Activated naive CD8-positive, alpha-beta T cell treated with anti-CD3 and anti-CD28 coated beads, Interleukin-2, amount 50 U/mL, for 24 hours (primary cell): ENCODE results near the gene SEMA4C.

Experiments
- ATAC-seq: fragments of 150-1000 bp; cut with Tn5 transposase; one replicate; pipeline ENCODE4 v1.10.0; 2021
- DNase-seq: peaks from one replicate; pipeline ENCODE4 v3.0.0; 2021
- H3K27ac Mint-ChIP-seq: one replicate; pipeline ENCODE4 v1.8.0; 2021; ENCODE audit warnings: mild to moderate bottlenecking, mixed read lengths
- H3K27me3 Mint-ChIP-seq: one replicate; pipeline ENCODE4 v1.8.0; 2021; ENCODE audit warnings: mixed read lengths
- H3K36me3 Mint-ChIP-seq: one replicate; pipeline ENCODE4 v1.8.0; 2021; ENCODE audit warnings: low read depth, mixed read lengths
- H3K4me1 Mint-ChIP-seq: one replicate; pipeline ENCODE4 v1.8.0; 2021; ENCODE audit warnings: mixed read lengths
- H3K4me3 Mint-ChIP-seq: one replicate; pipeline ENCODE4 v1.8.0; 2021; ENCODE audit warnings: mild to moderate bottlenecking, moderate library complexity, mixed read lengths
- H3K9me3 Mint-ChIP-seq: one replicate; pipeline ENCODE4 v1.8.0; 2021; ENCODE audit warnings: mixed read lengths

The SEMA4C gene

GRCh38 chr2:96878796-96879544, 9.1 kb upstream of the SEMA4C start:
- peaks cover 20% of the 10 kb centered on the region for H3K4me1 Mint-ChIP-seq
- no peak overlapping the region for H3K27ac Mint-ChIP-seq
- no peaks in the 10 kb centered on the region for H3K36me3 Mint-ChIP-seq
- ATAC-seq (no peak), DNase-seq (no peak)
- no peak overlapping the region for H3K4me3 Mint-ChIP-seq
- H3K27me3 Mint-ChIP-seq = no peaks in the 10 kb centered on the region
- no peaks in the 10 kb centered on the region for H3K9me3 Mint-ChIP-seq

DNA sequence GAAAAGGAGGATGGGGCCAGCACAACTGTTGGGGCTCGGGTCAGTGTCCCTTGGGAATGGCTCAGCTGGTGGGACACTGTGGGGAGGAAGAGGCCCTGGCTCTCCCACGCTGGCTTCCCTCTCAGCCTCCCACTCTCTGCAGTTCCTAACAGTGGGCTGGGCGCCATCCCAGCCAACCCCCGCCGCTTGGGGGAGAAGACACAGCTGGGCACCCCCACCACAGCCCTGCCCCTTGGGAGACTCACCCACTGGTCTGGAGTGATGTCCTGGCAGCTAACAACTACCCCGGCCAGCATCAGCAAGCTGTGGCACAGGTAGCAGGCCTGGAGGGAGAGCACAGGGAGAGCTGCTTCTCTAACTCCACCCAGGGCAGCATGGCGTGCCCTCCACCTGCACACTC, 8.3 kb upstream of the SEMA4C start:
- DNase-seq (no peak), ATAC-seq (no peak)
- peaks cover 28% of the 10 kb centered on the region for H3K4me1 Mint-ChIP-seq
- no peaks in the 10 kb centered on the region for H3K36me3 Mint-ChIP-seq
- no peak overlapping the region for H3K4me3 Mint-ChIP-seq
- H3K9me3 Mint-ChIP-seq = no peaks in the 10 kb centered on the region
- no peak overlapping the region for H3K27ac Mint-ChIP-seq
- H3K27me3 Mint-ChIP-seq = no peaks in the 10 kb centered on the region

- Mint-ChIP-seq H3K9me3 (no peaks in the 10 kb centered on the region), H3K27me3 (no peaks in the 10 kb centered on the region), H3K4me3 (no peak overlapping the region), H3K4me1 (peaks cover 33% of the 10 kb centered on the region), H3K27ac (no peak overlapping the region), H3K36me3 (no peaks in the 10 kb centered on the region)
- ATAC-seq = no peak
- DNase-seq = no peak
Measured at GRCh38 chr2:96877631-96878092, 7.8 kb upstream of the SEMA4C start.

GRCh38 chr2:96877042-96877451, 7.2 kb upstream of the SEMA4C start:
- Mint-ChIP-seq H3K27me3 (no peaks in the 10 kb centered on the region), H3K36me3 (no peaks in the 10 kb centered on the region), H3K9me3 (no peaks in the 10 kb centered on the region), H3K4me1 (peaks cover 37% of the 10 kb centered on the region), H3K27ac (no peak overlapping the region), H3K4me3 (no peak overlapping the region)
- DNase-seq (no peak), ATAC-seq (no peak)

- Mint-ChIP-seq H3K9me3 (no peaks in the 10 kb centered on the region), H3K4me1 (peaks cover 37% of the 10 kb centered on the region), H3K27me3 (no peaks in the 10 kb centered on the region), H3K36me3 (no peaks in the 10 kb centered on the region), H3K4me3 (no peak overlapping the region), H3K27ac (no peak overlapping the region)
- no peak for DNase-seq
- no peak for ATAC-seq
Measured at GRCh38 chr2:96876269-96877041, 6.6 kb upstream of the SEMA4C start.

DNA sequence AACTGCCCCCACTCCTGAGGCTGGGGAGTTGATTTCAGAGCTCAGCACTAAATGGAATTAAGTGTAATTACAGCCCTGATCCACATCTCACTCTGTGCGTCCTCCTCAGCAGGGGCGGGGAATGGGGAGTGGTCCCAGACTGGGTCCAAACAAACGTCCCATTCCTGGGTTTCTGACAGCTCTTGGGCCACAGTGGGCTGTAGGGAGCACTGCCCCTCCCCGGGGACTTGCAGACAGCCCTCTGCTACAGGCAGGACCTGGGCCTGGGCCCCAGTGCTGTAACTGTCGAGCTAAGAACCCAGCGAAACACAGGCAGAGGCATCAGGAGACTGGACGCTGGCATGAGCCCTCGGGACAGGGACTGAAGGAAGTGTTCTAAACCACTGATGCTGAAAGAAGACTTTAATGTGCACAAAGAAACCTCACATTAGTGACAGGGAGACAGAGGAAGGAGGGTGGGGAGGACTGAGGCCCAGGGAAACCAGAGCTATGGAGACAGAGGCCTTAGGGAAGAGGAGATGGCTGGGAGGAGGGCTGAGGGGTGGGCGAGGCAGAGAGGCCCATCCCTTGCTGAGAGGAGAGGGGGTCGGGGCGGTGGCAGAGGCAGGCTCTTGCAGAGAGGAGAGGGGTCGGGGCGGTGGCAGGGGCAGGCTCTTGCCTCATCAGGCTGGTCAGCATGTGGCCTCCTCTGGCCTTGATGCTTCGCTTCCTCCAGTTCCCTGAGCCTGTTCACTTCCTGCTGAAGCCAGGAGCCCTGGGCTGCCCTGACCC, 5.8 kb upstream of the SEMA4C start:
- Mint-ChIP-seq H3K27ac (peak overlapping the region; percentile 61), H3K9me3 (no peaks in the 10 kb centered on the region), H3K36me3 (no peaks in the 10 kb centered on the region), H3K4me1 (peaks cover 44% of the 10 kb centered on the region), H3K27me3 (peaks cover 6% of the 10 kb centered on the region), H3K4me3 (no peak overlapping the region)
- ATAC-seq (no peak), DNase-seq (no peak)

DNA sequence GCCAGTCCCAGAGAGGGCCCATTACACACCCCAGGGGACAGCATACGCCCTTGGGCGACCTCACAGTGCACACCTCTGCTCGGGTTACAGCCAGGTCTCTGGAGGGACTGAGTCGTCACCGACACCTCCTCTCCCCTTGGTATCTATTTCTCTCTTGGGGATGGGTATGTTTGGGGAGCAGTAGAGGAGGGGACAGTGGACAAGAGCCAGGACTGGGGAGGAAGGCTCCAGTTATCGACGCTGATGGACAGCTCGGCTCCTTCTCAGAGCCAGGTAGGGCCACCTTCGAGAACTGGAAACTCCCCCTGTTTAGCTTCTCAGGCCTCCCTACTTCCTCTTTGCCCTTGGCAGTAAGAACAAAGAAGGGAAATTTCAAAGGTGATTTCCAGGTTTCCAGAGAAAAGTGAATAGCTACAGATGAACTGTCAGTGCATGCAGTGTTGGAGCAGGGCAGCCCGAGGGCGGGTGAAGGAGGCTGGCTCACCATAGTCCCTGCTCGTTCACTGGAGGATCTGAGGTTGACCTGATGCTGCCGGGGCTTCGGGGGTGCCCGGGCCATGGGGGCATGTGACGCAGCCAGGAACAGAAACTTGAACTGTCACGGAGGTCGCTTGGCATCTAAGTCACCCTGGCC, 4.4 kb upstream of the SEMA4C start:
- ATAC-seq = peak; percentile 71

DNA sequence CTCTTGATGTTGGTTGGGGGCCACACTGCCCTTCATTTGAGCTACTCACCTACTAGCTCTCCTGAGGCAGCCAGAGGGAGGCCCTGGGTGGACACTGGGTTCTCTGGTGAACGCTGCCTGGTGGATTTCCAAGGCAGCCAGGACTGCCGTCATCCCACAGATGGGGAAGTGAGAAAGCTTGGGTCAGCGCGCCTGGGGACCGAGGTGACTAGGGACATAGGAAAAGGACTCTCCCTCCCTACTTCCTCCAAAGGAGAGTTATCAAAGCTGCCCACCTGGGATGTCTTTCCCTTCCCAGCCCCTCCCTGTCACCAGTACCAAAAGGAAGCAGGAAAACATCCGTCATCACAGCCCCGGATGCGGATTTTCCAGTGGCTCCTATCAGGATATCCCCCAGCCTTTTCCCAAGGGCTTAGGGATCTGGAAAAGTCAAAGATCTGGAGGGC, 3.8 kb upstream of the SEMA4C start:
- Mint-ChIP-seq H3K9me3 (no peaks in the 10 kb centered on the region), H3K27ac (no peak overlapping the region), H3K4me1 (peaks cover 49% of the 10 kb centered on the region), H3K4me3 (no peak overlapping the region), H3K27me3 (peaks cover 6% of the 10 kb centered on the region), H3K36me3 (no peaks in the 10 kb centered on the region)
- ATAC-seq (no peak), DNase-seq (no peak)

More for the DNA sequence above, 4.4 kb upstream of the SEMA4C start:
- Mint-ChIP-seq H3K36me3 (no peaks in the 10 kb centered on the region), H3K4me1 (peaks cover 49% of the 10 kb centered on the region), H3K27me3 (peaks cover 6% of the 10 kb centered on the region), H3K27ac (peak overlapping the region; percentile 83), H3K4me3 (no peak overlapping the region), H3K9me3 (no peaks in the 10 kb centered on the region)
- peak; percentile 42 for DNase-seq

DNA sequence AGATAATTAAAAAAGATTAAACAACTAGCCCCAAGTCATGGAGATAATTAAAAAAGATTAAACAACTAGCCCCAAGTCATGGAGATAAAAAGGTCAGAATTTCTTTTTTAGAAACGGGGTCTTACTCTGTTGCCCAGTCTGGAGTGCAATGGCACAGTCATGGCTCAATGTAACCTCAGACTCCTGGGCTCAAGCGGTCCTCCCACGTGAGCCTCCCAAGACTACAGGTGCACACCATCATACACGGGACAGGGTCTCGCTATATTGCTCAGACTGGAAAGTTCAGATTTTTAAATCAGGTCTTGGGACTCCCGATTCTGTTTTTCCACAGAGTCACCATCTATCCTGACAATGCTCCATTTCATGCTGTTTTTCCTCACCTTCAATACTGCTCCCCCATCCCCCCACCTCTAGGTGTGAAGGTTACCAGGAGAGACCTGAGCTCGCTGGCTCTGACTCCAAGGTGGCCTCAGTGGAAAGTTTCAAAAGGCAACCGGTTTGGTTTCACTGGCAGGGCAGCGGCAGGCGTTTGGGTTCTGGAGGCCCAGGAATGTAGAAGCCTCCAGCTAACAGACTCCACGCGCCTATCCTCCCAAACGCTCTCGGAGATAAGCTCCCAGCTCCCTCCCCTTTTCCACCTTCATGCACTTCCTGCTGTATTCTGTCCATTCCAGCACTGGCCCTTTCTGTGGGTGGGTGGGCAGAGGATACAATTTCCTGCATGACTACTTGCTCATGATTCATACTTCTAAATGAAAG, 2.9 kb upstream of the SEMA4C start:
- H3K4me1 Mint-ChIP-seq = peaks cover 53% of the 10 kb centered on the region
- ATAC-seq (no peak), DNase-seq (no peak)
- H3K27ac Mint-ChIP-seq = no peak overlapping the region
- peaks cover 6% of the 10 kb centered on the region for H3K27me3 Mint-ChIP-seq
- no peaks in the 10 kb centered on the region for H3K9me3 Mint-ChIP-seq
- H3K4me3 Mint-ChIP-seq = no peak overlapping the region
- no peaks in the 10 kb centered on the region for H3K36me3 Mint-ChIP-seq

DNA sequence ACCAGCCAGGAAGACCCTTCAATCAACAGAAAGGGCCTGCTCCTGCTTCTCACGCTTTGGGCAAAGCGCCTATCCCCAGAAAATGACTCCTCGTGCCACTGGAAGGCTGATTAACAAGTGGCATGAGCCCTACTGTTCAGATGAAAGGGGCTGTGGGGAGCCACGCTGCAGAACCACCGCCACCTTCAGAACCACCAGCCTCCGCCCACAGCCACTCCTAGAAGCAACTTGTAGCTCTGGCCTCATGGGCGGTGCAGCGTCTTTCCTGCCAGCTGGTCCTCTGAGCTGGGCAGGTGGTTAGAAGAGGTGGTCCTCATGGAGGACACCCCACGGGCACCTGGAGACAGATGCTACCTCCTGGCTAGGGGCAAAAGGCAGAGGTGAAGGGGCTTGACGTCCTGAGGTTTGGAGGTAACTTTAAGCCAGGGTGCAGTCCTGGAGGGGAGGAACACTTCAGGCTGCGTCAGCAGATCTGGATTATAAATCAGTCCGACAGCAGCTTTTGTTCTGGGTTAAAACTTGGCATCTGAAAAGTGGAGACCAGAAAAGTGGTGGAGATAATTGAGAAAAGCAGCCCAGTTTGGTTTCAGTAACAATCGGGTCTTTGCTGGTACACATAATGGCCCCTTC, 861 bp upstream of the SEMA4C start:
- H3K4me1 Mint-ChIP-seq = peaks cover 57% of the 10 kb centered on the region

DNA sequence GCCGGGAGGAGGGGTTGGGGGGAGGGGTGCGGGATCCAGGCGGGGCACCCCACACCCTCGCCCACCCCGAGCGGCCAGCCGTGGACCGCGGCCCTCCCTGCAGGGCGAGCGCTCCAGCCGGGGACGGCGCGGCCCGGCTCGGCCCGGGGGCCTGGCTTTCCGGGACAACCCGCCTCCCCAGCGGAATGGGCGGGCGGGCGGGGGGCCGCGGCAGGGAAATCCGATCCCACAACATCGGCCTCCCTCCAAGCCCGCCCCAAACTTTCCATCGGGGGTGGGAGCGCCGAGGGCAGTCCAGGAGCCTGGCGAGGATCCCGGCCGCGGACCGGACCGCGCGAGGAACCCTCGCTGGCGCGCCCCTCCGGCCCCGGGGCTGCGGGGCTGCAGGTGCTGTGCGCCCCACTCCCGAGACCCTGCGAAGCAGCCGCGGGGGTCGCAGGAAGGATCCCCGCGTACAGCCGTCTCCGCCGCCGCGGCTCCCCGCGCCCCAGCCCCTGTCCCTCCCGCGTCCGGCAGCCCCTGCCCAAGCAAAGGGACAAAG, 529 bp downstream of the SEMA4C start:
- Mint-ChIP-seq H3K9me3 (no peaks in the 10 kb centered on the region), H3K4me1 (peaks cover 46% of the 10 kb centered on the region), H3K27me3 (peaks cover 6% of the 10 kb centered on the region), H3K36me3 (no peaks in the 10 kb centered on the region), H3K4me3 (peak overlapping the region; percentile 82), H3K27ac (no peak overlapping the region)
- DNase-seq (no peak), ATAC-seq (no peak)

More for the DNA sequence above, 861 bp upstream of the SEMA4C start:
- no peaks in the 10 kb centered on the region for H3K9me3 Mint-ChIP-seq
- DNase-seq (peak; percentile 59), ATAC-seq (peak; percentile 22)
- H3K27ac Mint-ChIP-seq = peak overlapping the region; percentile 63
- no peaks in the 10 kb centered on the region for H3K36me3 Mint-ChIP-seq
- peaks cover 6% of the 10 kb centered on the region for H3K27me3 Mint-ChIP-seq
- H3K4me3 Mint-ChIP-seq = peak overlapping the region; percentile 71

- Mint-ChIP-seq H3K4me1 (peaks cover 40% of the 10 kb centered on the region), H3K36me3 (no peaks in the 10 kb centered on the region), H3K4me3 (peak overlapping the region; percentile 82), H3K27ac (peak overlapping the region; percentile 77), H3K9me3 (no peaks in the 10 kb centered on the region), H3K27me3 (peaks cover 6% of the 10 kb centered on the region)
- DNase-seq (peak; percentile 72), ATAC-seq (peak; percentile 57)
Measured at GRCh38 chr2:96868555-96869280, 1.2 kb downstream of the SEMA4C start.
